Immature natural killer cell (primary cell): Measurements from ENCODE around the gene DBNL. TPM values are rescaled to one million over a fixed set of nuclear protein-coding genes. Genes with fewer than 3 reads are reported as not detected.

Source experiments
- DNase-seq, 3 donors: peaks; one replicate each; pipeline ENCODE4 v3.0.0; 2022; ENCODE audit warnings: mixed read lengths in 1 of 3
- H3K27ac Mint-ChIP-seq, 6 donors: one replicate each; pipeline ENCODE4 v1.8.0; 2020; ENCODE audit warnings: mixed read lengths in 6 of 6, mild to moderate bottlenecking in 5 of 6, inconsistent platforms in 4 of 6, moderate library complexity in 3 of 6
- H3K27me3 Mint-ChIP-seq, 3 donors: one replicate each; pipeline ENCODE4 v1.8.0; 2020 to 2021; ENCODE audit warnings: low read depth in 3 of 3, mild to moderate bottlenecking in 3 of 3, mixed read lengths in 3 of 3, moderate library complexity in 3 of 3, inconsistent platforms in 1 of 3
- H3K36me3 Mint-ChIP-seq, 3 donors: one replicate each; pipeline ENCODE4 v1.8.0; 2020; ENCODE audit warnings: mixed read lengths in 3 of 3, inconsistent platforms in 2 of 3, mild to moderate bottlenecking in 2 of 3
- H3K4me1 Mint-ChIP-seq, 2 donors: one replicate each; pipeline ENCODE4 v1.8.0; 2020; ENCODE audit warnings: inconsistent platforms in 2 of 2, mild to moderate bottlenecking in 2 of 2, mixed read lengths in 2 of 2, moderate library complexity in 1 of 2
- H3K4me3 Mint-ChIP-seq, 5 donors: one replicate each; pipeline ENCODE4 v1.8.0; 2020; ENCODE audit warnings: mild to moderate bottlenecking in 5 of 5, mixed read lengths in 5 of 5, inconsistent platforms in 3 of 5, moderate library complexity in 3 of 5
- H3K9me3 Mint-ChIP-seq, 6 donors: one replicate each; pipeline ENCODE4 v1.8.0; 2020; ENCODE audit warnings: mild to moderate bottlenecking in 6 of 6, mixed read lengths in 6 of 6, inconsistent platforms in 4 of 6, moderate library complexity in 3 of 6
- polyA plus RNA-seq, 3 donors: library from polyadenylated mRNA; unstranded; fragments of 300-500 nt; fragmentation: Illumina TruSeq; gene quantifications; one replicate each; pipeline ENCODE4 v1.2.3, GENCODE V29; 2021

Gene DBNL
- polyA plus RNA-seq, 3 donors from 2014 or later, result 237 to 306 (median 285) TPM

DNA sequence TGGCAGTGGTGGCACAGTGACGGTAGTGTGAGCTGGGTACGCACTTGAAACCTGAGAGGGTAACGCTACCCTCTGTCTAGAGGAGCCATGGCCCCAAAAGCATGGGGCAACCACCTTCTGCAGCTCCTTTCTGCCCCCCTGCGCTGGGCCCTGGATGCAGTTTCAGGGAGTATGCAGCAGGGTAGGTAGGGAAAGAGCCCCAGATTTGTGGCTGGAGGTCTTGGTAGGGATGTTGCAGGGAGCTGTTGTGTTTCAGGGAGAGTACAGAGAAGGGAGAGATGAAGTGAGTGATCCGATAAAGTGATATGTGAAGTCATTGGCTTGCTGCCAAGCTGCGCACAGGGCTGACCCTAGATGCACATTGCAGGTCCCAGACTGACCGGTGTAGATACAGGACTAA, 23.6 kb downstream of the DBNL start:
- Mint-ChIP-seq H3K27me3 (peaks cover 2 to 6% (median 2%) of the 10 kb centered on the region in 3 donors), H3K36me3 (peaks cover 0 to 4% (median 0%) of the 10 kb centered on the region in 3 donors), H3K9me3 (no peaks in the 10 kb centered on the region), H3K4me1 (peaks cover 17 to 25% of the 10 kb centered on the region in 2 donors), H3K4me3 (no peak overlapping the region), H3K27ac (peak overlapping the region in 2 of 6 donors; percentile 32 to 61)
- no peak for DNase-seq

- Mint-ChIP-seq H3K9me3 (no peaks in the 10 kb centered on the region), H3K36me3 (peaks cover 0 to 9% (median 0%) of the 10 kb centered on the region in 3 donors), H3K4me1 (peaks cover 34 to 35% of the 10 kb centered on the region in 2 donors), H3K27me3 (peaks cover 3 to 5% (median 3%) of the 10 kb centered on the region in 3 donors), H3K4me3 (no peak overlapping the region), H3K27ac (peak overlapping the region; percentile 86 to 99 (median 92))
- no peak for DNase-seq
Measured at GRCh38 chr7:44071726-44072363, 27.3 kb downstream of the DBNL start.

- Mint-ChIP-seq H3K9me3 (no peaks in the 10 kb centered on the region), H3K4me1 (peaks cover 37 to 43% of the 10 kb centered on the region in 2 donors), H3K27ac (peak overlapping the region; percentile 86 to 99 (median 92)), H3K4me3 (no peak overlapping the region), H3K27me3 (peaks cover 3 to 5% (median 4%) of the 10 kb centered on the region in 3 donors), H3K36me3 (peaks cover 0 to 16% (median 3%) of the 10 kb centered on the region in 3 donors)
- peak; percentile 37 to 46 (median 44) for DNase-seq
Measured at GRCh38 chr7:44072364-44073231, 28.1 kb downstream of the DBNL start.

DNA sequence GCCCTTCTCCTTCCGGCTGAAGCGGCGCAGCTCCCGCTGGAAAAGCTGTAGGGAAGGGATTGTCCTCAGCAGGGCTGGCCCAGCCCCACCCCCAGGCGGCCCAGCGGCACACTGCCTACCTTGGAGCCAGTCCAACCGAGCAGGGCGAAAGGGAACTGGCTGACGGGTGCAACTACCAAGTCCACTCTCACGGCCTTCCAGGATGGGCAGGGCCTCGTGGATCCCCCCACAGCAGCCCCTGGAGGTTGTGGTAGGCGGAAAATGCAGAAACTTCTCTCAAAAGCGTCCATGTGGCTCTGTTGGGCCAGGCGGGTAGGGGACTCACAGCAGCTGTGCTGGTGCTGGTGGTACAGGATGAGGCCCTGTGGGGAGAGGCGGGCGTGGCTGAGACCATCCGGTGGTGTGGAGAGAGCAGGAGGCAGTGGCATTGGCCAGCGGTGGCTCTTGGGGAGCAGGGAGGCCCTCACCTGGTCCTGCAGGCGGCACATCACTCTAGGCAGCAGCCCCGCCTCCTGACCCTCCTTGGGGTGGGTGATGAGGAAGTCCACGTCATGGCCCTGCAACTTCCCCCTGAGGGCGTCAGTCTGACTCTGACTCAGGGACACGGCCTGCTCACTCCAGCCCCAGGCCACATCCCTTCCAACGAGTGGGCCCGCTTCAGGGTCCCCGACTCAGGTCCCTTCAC, 29.3 kb downstream of the DBNL start:
- Mint-ChIP-seq H3K4me3 (peak overlapping the region; percentile 48 to 70 (median 61)), H3K27ac (peak overlapping the region; percentile 92 to 99 (median 96)), H3K36me3 (peaks cover 0 to 25% (median 8%) of the 10 kb centered on the region in 3 donors), H3K27me3 (peaks cover 1 to 7% (median 5%) of the 10 kb centered on the region in 3 donors), H3K9me3 (no peaks in the 10 kb centered on the region), H3K4me1 (peaks cover 45 to 50% of the 10 kb centered on the region in 2 donors)
- peak; percentile 80 to 86 (median 83) for DNase-seq

DNA sequence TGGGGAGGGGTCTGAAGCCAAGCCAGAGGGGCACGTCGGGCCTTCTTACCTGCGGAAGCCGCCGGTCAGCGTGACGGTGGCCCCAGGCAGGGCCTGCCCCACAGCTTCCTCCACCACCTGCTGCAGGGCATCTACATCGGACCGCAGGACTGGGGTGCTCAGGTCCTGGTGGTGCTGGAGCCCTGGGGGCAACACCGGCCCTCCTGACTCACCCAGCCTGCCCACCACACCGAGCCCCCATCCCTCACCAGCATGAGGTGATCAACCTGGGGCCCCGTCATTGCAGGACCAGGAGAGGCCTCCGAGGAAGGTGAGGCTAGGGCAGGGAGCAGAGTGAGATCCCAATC, 29.8 kb downstream of the DBNL start:
- peaks cover 0 to 25% (median 8%) of the 10 kb centered on the region in 3 donors for H3K36me3 Mint-ChIP-seq
- H3K9me3 Mint-ChIP-seq, result no peaks in the 10 kb centered on the region
- peak overlapping the region; percentile 92 to 99 (median 96) for H3K27ac Mint-ChIP-seq
- DNase-seq, result no peak
- H3K4me1 Mint-ChIP-seq, result peaks cover 48% of the 10 kb centered on the region in 2 donors
- peaks cover 1 to 7% (median 5%) of the 10 kb centered on the region in 3 donors for H3K27me3 Mint-ChIP-seq
- peak overlapping the region; percentile 48 to 70 (median 61) for H3K4me3 Mint-ChIP-seq

GRCh38 chr7:44075296-44076075, 31.0 kb downstream of the DBNL start:
- Mint-ChIP-seq H3K27me3 (peaks cover 1 to 7% (median 5%) of the 10 kb centered on the region in 3 donors), H3K4me1 (peaks cover 48% of the 10 kb centered on the region in 2 donors), H3K4me3 (peak overlapping the region in 1 of 5 donors; percentile 10), H3K36me3 (peaks cover 0 to 25% (median 8%) of the 10 kb centered on the region in 3 donors), H3K9me3 (no peaks in the 10 kb centered on the region), H3K27ac (peak overlapping the region; percentile 92 to 99 (median 96))
- DNase-seq, result no peak

- Mint-ChIP-seq H3K27ac (peak overlapping the region; percentile 92 to 99 (median 94)), H3K27me3 (peaks cover 5 to 7% (median 5%) of the 10 kb centered on the region in 3 donors), H3K4me1 (peaks cover 55 to 56% of the 10 kb centered on the region in 2 donors), H3K4me3 (no peak overlapping the region), H3K9me3 (no peaks in the 10 kb centered on the region), H3K36me3 (peaks cover 0 to 25% (median 8%) of the 10 kb centered on the region in 3 donors)
- DNase-seq, result no peak
Measured at GRCh38 chr7:44076101-44076895, 31.8 kb downstream of the DBNL start.

- peaks cover 5% of the 10 kb centered on the region in 3 donors for H3K27me3 Mint-ChIP-seq
- H3K4me3 Mint-ChIP-seq, result peak overlapping the region in 1 of 5 donors; percentile 69
- H3K27ac Mint-ChIP-seq, result peak overlapping the region; percentile 73 to 99 (median 91)
- H3K36me3 Mint-ChIP-seq, result peaks cover 0 to 24% (median 8%) of the 10 kb centered on the region in 3 donors
- H3K4me1 Mint-ChIP-seq, result peaks cover 59 to 61% of the 10 kb centered on the region in 2 donors
- no peaks in the 10 kb centered on the region for H3K9me3 Mint-ChIP-seq
- DNase-seq, result no peak
Measured at GRCh38 chr7:44077061-44077460, 32.6 kb downstream of the DBNL start.

DNA sequence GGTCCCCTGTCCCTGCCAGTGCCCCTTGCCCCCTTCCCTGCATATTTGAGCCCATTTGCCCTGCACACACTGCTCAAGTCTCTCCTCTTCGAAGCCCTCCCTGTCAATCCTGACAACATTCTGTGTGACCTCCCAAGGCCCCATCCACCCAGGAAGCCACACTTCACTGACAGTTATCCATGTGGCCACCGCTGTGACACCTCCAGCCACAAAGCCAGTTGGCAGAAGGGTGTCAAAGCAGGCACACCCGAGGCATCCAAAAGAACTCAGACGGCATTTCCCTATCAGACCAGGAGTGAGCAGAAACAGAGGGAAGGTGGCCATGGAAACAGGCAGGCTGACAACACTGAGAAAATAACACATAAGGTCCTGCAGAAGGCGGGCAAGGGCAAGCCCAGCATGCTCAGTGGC, 33.2 kb downstream of the DBNL start:
- H3K9me3 Mint-ChIP-seq, result no peaks in the 10 kb centered on the region
- peak overlapping the region; percentile 73 to 96 (median 88) for H3K27ac Mint-ChIP-seq
- peaks cover 0 to 22% (median 8%) of the 10 kb centered on the region in 3 donors for H3K36me3 Mint-ChIP-seq
- peaks cover 5% of the 10 kb centered on the region in 3 donors for H3K27me3 Mint-ChIP-seq
- peak; percentile 37 to 53 (median 45) for DNase-seq
- H3K4me3 Mint-ChIP-seq, result peak overlapping the region in 4 of 5 donors; percentile 2 to 69 (median 21)
- peaks cover 53 to 58% of the 10 kb centered on the region in 2 donors for H3K4me1 Mint-ChIP-seq

DNA sequence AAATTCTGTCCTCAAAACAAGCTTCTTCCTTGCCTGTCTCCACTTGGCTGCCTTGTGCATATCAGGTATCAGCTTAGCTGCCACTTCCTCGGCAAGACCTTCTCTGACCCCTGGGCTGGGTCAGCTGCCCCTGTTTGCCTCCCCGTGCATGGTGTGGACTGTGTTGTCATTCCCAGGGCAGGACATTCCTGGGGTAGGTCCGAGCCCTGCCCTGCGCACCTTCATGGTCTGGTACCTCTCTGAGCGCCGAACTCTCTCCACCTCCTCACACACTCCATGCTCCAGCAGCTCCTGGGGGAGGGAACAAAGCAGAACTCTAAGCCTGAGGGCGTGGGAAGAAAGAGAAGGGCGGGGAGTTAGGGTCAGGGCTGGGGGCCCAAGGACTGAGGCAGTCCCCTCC, 34.0 kb downstream of the DBNL start:
- H3K9me3 Mint-ChIP-seq, result no peaks in the 10 kb centered on the region
- DNase-seq, result no peak
- peak overlapping the region; percentile 30 to 93 (median 59) for H3K27ac Mint-ChIP-seq
- peaks cover 0 to 22% (median 8%) of the 10 kb centered on the region in 3 donors for H3K36me3 Mint-ChIP-seq
- peaks cover 48 to 61% of the 10 kb centered on the region in 2 donors for H3K4me1 Mint-ChIP-seq
- peaks cover 4 to 5% (median 4%) of the 10 kb centered on the region in 3 donors for H3K27me3 Mint-ChIP-seq
- H3K4me3 Mint-ChIP-seq, result no peak overlapping the region

DNA sequence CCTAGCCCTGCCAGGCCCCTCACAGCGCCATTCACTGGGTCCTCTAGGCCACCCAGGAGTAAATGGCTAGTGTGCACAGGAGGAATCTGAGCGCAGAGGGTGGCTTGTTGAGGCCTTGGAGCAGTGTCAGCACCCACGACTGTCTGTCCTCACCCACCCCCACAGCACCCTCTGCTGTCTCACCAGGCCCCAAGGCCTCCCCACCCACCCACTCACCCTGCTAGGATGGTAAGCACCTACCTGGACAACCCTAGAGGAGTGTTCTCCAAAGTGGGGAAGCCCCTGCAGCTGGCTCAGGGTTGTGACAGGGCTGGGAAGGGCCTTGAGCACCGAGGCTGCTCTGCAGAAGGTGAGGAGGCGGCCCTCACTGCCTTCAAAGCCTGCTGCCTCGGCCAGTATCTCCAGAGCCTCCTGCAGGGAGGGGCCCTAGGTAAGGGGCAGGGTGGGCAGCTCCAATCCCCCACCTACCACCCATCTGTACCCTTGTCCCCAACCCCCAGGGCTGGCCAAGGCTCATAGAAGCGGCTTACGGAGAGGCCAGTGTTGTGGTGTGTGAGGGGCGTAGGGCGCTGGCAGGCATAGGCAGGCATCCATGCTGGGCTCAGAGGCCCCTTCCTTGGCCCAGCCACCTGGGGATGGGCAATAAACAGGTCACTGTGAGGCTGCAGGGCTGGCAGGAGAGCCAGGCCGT, 35.0 kb downstream of the DBNL start:
- Mint-ChIP-seq H3K4me3 (peak overlapping the region in 1 of 5 donors; percentile 2), H3K36me3 (peaks cover 0 to 22% (median 8%) of the 10 kb centered on the region in 3 donors), H3K27me3 (peaks cover 4 to 6% (median 5%) of the 10 kb centered on the region in 3 donors), H3K27ac (peak overlapping the region in 2 of 6 donors; percentile 31 to 40), H3K4me1 (peaks cover 39 to 53% of the 10 kb centered on the region in 2 donors), H3K9me3 (no peaks in the 10 kb centered on the region)
- DNase-seq, result no peak
